GM21717 (cell line): ENCODE measurements around the gene PGM2L1.

Source experiments
- ATAC-seq: cut with Tn5 transposase; IDR thresholded peaks from one replicate; pipeline ENCODE4 v1.9.1; 2021; ENCODE audit warnings: mild to moderate bottlenecking, moderate library complexity; ENCODE audit not compliant: unreplicated experiment

PGM2L1 gene

GRCh38 chr11:74307434-74307833, 90.8 kb downstream of the PGM2L1 start:
- no peak for ATAC-seq

GRCh38 chr11:74306435-74307175, 91.6 kb downstream of the PGM2L1 start:
- ATAC-seq = no peak

- no peak for ATAC-seq
Observed at GRCh38 chr11:74299015-74299414, 99.2 kb downstream of the PGM2L1 start.

- no peak for ATAC-seq
Observed at GRCh38 chr11:74297484-74297883, 100.7 kb downstream of the PGM2L1 start.

- no peak for ATAC-seq
Observed at GRCh38 chr11:74288911-74289310, 109.3 kb downstream of the PGM2L1 start.

GRCh38 chr11:74288161-74288560, 110.1 kb downstream of the PGM2L1 start:
- no peak for ATAC-seq

GRCh38 chr11:74284466-74284865, 113.8 kb downstream of the PGM2L1 start:
- ATAC-seq = no peak

- no peak for ATAC-seq
Observed at GRCh38 chr11:74283580-74284180, 114.6 kb downstream of the PGM2L1 start.

GRCh38 chr11:74282914-74283371, 115.3 kb downstream of the PGM2L1 start:
- ATAC-seq = no peak

GRCh38 chr11:74282421-74282820, 115.8 kb downstream of the PGM2L1 start:
- ATAC-seq = no peak

- no peak for ATAC-seq
Observed at GRCh38 chr11:74280494-74280893, 117.7 kb downstream of the PGM2L1 start.
